Activated naive CD4-positive, alpha-beta T cell treated with anti-CD3 and anti-CD28 coated beads, Interleukin-2, amount 50 U/mL, for 72 hours (primary cell): ENCODE results near the gene KCNJ5. TPM values are rescaled to one million over a fixed set of nuclear protein-coding genes. Genes with fewer than 3 reads are reported as not detected.
A peak's percentile ranks its signal among the peaks of the same experiment; 100 is the strongest.

Experiments used
- ATAC-seq, 2 donors: fragments of 150-1000 bp; cut with Tn5 transposase; 2 replicates each; pipeline ENCODE4 v1.10.0; 2021; ENCODE audit warnings: mild to moderate bottlenecking in 2 of 2, moderate library complexity in 2 of 2
- DNase-seq, 2 donors: peaks; one replicate each; pipeline ENCODE4 v3.0.0; 2021 to 2022; ENCODE audit warnings: low spot score in 2 of 2
- H3K27ac Mint-ChIP-seq, 2 donors: one replicate each; pipeline ENCODE4 v1.8.0; 2022; ENCODE audit warnings: mild to moderate bottlenecking in 2 of 2, mixed read lengths in 2 of 2
- H3K36me3 Mint-ChIP-seq, 2 donors: one replicate each; pipeline ENCODE4 v1.8.0; 2022; ENCODE audit warnings: mixed read lengths in 2 of 2
- H3K9me3 Mint-ChIP-seq, 2 donors: one replicate each; pipeline ENCODE4 v1.8.0; 2022; ENCODE audit warnings: mixed read lengths in 2 of 2
- total RNA-seq, 2 donors: library from RNA; stranded (reverse); gene quantifications; one replicate each; pipeline ENCODE4 v1.2.3, GENCODE V29; 2022

Gene KCNJ5
- total RNA-seq, 2 donors from 2014 or later, result not detected

GRCh38 chr11:128902515-128903066, 11.4 kb downstream of the KCNJ5 start:
- Mint-ChIP-seq H3K36me3 (no peaks in the 10 kb centered on the region), H3K9me3 (no peaks in the 10 kb centered on the region), H3K27ac (no peak overlapping the region)
- no peak for ATAC-seq
- no peak for DNase-seq

GRCh38 chr11:128903248-128904061, 12.3 kb downstream of the KCNJ5 start:
- no peak overlapping the region for H3K27ac Mint-ChIP-seq
- H3K36me3 Mint-ChIP-seq, result no peaks in the 10 kb centered on the region
- no peak for ATAC-seq
- no peak for DNase-seq
- no peaks in the 10 kb centered on the region for H3K9me3 Mint-ChIP-seq

GRCh38 chr11:128904303-128904655, 13.1 kb downstream of the KCNJ5 start:
- no peak for DNase-seq
- Mint-ChIP-seq H3K36me3 (no peaks in the 10 kb centered on the region), H3K9me3 (no peaks in the 10 kb centered on the region), H3K27ac (no peak overlapping the region)
- ATAC-seq, result no peak

GRCh38 chr11:128904656-128905344, 13.6 kb downstream of the KCNJ5 start:
- no peaks in the 10 kb centered on the region for H3K9me3 Mint-ChIP-seq
- H3K36me3 Mint-ChIP-seq, result no peaks in the 10 kb centered on the region
- H3K27ac Mint-ChIP-seq, result no peak overlapping the region
- ATAC-seq (peak in 1 of 2 donors; percentile 56), DNase-seq (no peak)

- no peaks in the 10 kb centered on the region for H3K9me3 Mint-ChIP-seq
- H3K36me3 Mint-ChIP-seq, result no peaks in the 10 kb centered on the region
- peak in 1 of 2 donors; percentile 49 for DNase-seq
Measured at GRCh38 chr11:128905345-128906184, 14.4 kb downstream of the KCNJ5 start.

GRCh38 chr11:128906185-128907050, 15.3 kb downstream of the KCNJ5 start:
- H3K9me3 Mint-ChIP-seq, result no peaks in the 10 kb centered on the region
- no peaks in the 10 kb centered on the region for H3K36me3 Mint-ChIP-seq
- DNase-seq, result no peak
- no peak overlapping the region for H3K27ac Mint-ChIP-seq
- no peak for ATAC-seq

More at GRCh38 chr11:128905345-128906184, 14.4 kb downstream of the KCNJ5 start:
- ATAC-seq, result peak; percentile 68 to 80
- H3K27ac Mint-ChIP-seq, result no peak overlapping the region

GRCh38 chr11:128907585-128907984, 16.4 kb downstream of the KCNJ5 start:
- no peak for ATAC-seq
- Mint-ChIP-seq H3K27ac (no peak overlapping the region), H3K9me3 (no peaks in the 10 kb centered on the region)

GRCh38 chr11:128908391-128909246, 17.5 kb downstream of the KCNJ5 start:
- DNase-seq, result no peak
- no peak overlapping the region for H3K27ac Mint-ChIP-seq
- H3K36me3 Mint-ChIP-seq, result no peaks in the 10 kb centered on the region
- no peak for ATAC-seq
- H3K9me3 Mint-ChIP-seq, result no peaks in the 10 kb centered on the region

More at GRCh38 chr11:128907585-128907984, 16.4 kb downstream of the KCNJ5 start:
- no peak for DNase-seq
- no peaks in the 10 kb centered on the region for H3K36me3 Mint-ChIP-seq

GRCh38 chr11:128909438-128910125, 18.4 kb downstream of the KCNJ5 start:
- no peak overlapping the region for H3K27ac Mint-ChIP-seq
- H3K9me3 Mint-ChIP-seq, result no peaks in the 10 kb centered on the region
- ATAC-seq (no peak), DNase-seq (no peak)
- H3K36me3 Mint-ChIP-seq, result no peaks in the 10 kb centered on the region

- H3K36me3 Mint-ChIP-seq, result no peaks in the 10 kb centered on the region
- no peak for DNase-seq
- no peak overlapping the region for H3K27ac Mint-ChIP-seq
- no peak for ATAC-seq
- H3K9me3 Mint-ChIP-seq, result no peaks in the 10 kb centered on the region
Measured at GRCh38 chr11:128910576-128910975, 19.4 kb downstream of the KCNJ5 start.

GRCh38 chr11:128911239-128911638, 20.1 kb downstream of the KCNJ5 start:
- ATAC-seq, result no peak
- Mint-ChIP-seq H3K27ac (no peak overlapping the region), H3K9me3 (no peaks in the 10 kb centered on the region), H3K36me3 (no peaks in the 10 kb centered on the region)
- no peak for DNase-seq

GRCh38 chr11:128911701-128912100, 20.5 kb downstream of the KCNJ5 start:
- ATAC-seq (no peak), DNase-seq (no peak)
- Mint-ChIP-seq H3K27ac (no peak overlapping the region), H3K36me3 (no peaks in the 10 kb centered on the region), H3K9me3 (no peaks in the 10 kb centered on the region)

GRCh38 chr11:128913806-128914205, 22.6 kb downstream of the KCNJ5 start:
- H3K27ac Mint-ChIP-seq, result no peak overlapping the region
- no peak for ATAC-seq
- no peak for DNase-seq
- no peaks in the 10 kb centered on the region for H3K9me3 Mint-ChIP-seq
- H3K36me3 Mint-ChIP-seq, result no peaks in the 10 kb centered on the region

- H3K36me3 Mint-ChIP-seq, result no peaks in the 10 kb centered on the region
- DNase-seq (no peak), ATAC-seq (no peak)
- no peaks in the 10 kb centered on the region for H3K9me3 Mint-ChIP-seq
- H3K27ac Mint-ChIP-seq, result no peak overlapping the region
Measured at GRCh38 chr11:128914216-128915148, 23.3 kb downstream of the KCNJ5 start.
